GM21529 (cell line): Measurements from ENCODE around the gene TP53.

Experiments used
- ATAC-seq: cut with Tn5 transposase; IDR thresholded peaks from one replicate; pipeline ENCODE4 v1.9.1; 2021; ENCODE audit not compliant: unreplicated experiment

Gene TP53

DNA sequence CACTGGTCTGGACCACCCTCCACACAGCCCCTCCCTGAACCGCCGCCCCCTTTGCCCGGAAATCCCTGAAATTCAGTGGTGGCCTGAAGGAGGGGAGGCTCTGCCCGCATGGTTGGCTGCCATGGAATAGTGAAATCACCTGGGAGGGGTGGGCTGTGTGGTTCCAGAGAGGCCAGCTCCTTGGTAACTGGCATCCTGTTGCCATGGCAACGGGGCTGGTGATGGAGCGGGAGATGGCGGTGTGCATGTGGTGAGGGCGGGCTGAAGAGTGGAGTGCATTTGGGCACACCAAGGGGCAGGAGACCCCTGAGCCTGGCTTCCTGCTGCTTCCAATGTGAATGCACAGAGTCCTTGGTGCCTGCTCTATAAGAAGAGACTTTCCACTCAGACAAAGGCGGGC is 20.2 kb upstream of the TP53 start:
- ATAC-seq: no peak

DNA sequence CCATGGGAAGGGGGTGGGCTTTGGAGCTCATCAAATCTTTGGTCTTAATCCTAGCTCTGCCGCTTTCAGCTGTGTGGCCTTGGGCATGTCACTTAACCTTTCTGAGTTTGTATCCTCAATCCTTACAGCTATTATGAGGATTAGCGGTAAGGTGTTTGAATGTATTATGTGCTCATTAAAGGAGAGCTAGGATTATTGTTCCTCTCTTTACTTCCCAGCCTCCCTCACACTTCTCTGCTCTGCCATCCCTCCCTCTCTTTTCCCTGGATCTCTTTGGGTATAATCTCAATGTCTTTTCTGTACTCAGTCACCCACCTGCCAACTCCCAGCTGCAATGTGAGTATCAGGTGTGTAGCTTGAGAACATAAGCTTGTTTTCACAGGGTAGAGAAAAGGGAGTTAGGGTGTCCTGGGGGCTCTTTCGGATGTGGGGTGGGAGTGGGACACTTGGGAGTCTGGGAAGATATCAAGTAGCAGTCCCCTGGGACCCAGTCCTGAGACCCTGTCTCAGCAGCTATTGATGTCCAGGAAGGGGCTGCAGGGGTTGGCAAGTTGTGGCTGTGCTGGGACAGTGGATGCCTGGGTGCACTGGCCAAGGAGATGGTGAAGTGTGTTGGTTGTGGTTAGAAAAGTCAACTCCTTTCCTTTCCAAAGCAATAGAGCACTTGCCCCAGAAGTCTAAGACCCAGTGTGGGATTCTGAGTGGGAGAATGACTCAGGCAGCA is 19.5 kb upstream of the TP53 start:
- no peak for ATAC-seq

DNA sequence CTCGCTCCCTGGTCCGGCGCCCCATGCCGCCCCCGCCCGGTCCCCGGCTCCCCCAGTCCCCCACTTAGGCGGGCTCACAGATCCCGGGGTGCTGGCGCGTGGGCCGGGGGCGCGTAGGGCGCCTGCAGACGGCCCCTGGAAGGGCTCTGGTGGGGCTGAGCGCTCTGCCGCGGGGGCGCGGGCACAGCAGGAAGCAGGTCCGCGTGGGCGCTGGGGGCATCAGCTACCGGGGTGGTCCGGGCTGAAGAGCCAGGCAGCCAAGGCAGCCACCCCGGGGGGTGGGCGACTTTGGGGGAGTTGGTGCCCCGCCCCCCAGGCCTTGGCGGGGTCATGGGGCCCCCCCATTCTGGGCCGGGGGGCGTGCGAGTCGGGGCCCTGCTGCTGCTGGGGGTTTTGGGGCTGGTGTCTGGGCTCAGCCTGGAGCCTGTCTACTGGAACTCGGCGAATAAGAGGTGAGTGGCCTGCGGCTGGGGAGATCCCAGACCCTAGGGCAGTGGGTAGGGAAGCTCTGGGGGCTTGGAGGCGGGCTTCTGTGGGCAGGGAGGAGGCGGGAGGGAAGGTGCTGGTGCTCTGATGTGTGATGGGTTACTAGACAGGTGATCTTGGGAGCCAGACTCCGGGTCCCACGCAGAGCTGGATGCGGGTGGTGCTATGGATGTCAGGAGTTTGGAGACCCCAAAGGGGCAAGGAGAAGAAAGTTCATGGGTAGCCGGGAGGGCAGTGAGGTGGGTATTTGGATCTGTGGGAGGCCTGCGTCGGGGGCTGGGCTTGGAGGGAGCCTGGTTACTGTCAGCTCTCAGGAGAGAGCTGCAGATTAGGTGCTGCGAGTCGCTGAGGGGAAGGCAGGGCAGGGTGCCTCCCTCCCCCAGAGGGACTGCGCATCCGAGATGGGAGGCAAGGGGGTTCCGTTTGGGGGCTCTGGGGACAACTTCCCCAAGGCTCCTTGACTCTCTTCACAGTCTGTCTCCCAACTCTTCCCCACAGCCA is 18.3 kb upstream of the TP53 start:
- ATAC-seq: no peak

DNA sequence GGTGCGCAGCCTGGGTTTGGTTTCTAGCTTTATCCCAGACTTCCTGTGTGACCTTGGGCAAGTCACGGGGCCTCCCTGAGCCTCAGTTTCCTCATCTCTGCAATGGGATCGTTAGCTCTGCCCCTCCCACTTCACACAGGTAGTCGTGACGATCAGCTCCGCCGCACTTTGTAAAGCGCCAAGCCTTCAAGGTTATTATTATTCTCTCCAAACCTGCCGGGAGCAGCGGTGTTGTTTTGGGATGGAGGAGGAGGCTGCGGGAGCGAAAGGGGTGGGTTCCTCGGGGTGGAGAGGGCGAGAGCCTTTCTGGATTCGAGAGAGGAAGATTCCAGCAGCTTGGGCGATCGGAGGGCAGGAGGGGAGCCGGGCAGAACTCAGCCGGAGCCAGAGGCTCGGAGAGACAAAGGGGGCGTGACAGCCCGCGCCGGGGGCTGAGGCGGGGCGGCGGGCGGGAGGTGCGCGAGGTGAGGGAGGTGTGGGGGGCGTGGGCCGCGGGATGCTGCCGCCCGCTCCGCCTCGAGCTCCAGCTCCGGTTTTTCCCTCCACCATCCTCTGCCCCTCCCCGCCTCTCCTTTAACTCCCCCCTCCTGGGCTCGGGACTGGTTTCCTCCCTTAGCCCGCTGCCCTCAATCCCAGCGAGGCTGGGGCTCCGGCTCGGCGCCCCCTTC is 17.4 kb upstream of the TP53 start, which contains the start of gene EFNB3:
Gene EFNB3, plus strand, starts transcription at position 602 of the 668 bp plus-strand sequence. CDS start 397 bp downstream, outside the sequence.
- ATAC-seq: no peak

DNA sequence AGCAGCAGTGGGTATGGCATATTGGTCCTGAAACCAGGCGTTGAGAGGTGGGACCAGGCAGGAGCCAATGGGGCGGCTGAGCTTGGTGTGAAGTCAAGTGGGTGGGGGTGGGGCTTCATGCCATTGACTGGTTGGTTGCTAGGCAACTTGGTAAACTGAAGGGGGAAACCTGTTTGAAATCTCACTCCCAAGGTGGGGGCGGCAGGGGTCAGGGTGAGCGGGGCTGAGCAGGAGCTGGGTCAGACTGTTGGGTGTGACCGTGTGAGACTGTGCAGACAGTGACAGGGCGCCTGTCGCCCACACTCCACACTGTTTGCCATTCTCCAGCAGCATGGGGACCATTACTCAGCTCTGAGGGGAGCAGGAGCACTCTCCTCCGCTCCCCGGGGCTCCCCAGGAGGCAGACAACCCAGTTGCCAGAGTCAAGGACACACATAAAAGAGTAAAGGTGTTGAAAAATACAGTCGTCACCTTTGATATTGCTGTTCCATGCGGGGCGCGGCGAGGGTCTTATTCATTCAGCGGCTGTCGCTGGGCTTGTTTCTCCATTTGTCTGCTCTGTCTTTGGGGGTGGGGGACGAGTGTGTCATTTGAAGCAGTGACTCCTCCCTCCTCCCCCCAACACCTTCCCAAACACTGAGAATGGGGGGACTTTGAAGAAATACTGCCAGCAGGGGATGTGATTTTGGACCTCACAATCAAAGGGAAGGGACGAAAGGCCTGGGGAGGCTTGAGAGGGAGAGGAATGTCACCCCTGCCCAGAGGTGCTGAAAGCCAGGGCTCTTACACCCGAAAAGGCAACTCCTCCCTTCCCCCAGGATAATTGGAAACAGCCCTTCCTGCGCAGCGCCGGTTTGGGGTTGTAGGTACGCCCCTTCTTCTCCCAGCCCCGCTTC is 16.5 kb upstream of the TP53 start:
- no peak for ATAC-seq

DNA sequence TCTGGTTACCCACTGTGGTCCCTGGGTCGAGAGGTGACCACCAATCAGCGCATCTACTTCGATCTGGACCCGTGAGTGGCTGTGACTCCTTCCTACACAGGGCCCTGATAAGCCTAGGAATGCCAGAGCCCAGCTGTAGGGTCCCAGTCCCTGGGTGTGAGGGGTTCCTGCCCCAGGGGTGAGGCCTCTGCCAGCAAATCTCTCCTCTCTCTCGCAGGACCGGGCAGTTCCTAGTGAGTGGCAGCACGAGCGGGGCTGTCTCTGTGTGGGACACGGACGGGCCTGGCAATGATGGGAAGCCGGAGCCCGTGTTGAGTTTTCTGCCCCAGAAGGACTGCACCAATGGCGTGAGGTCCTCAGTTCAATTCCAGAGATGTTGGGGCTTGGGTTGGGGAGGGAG is 15.5 kb upstream of the TP53 start:
- ATAC-seq: no peak

DNA sequence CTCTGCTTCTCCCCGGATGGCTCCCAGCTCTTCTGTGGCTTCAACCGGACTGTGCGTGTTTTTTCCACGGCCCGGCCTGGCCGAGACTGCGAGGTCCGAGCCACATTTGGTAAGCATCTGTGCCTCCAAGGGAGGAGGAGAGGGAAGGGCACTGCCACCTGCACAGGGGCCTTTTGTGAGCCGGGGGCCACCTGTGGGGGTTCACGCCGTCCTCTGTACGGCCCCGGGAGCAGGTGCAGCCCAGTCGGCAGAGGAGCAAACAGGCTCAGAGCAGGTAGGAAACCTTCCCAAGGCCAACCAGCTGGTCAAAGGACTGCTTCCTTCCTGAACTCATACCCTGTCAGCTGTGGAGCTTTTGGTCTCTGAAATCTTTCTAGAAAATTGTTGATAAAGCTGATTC is 14.4 kb upstream of the TP53 start:
- no peak for ATAC-seq

DNA sequence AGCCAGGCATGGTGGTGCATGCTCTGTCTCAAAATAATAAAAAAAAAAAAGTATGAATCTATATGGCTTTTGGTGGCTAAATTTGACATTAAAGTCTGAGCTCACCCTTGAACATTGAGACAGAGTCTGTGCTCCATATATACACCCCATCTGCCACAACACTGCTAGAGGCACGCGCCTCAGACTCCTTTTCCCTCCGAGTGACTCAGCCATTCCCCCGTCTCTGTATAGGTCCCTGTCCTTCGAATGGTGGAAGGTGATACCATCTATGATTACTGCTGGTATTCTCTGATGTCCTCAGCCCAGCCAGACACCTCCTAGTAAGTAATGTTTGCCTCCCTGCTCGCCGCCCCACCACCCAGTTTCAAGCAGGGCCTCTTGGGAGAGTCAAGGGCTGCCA is 13.2 kb upstream of the TP53 start:
- no peak for ATAC-seq

DNA sequence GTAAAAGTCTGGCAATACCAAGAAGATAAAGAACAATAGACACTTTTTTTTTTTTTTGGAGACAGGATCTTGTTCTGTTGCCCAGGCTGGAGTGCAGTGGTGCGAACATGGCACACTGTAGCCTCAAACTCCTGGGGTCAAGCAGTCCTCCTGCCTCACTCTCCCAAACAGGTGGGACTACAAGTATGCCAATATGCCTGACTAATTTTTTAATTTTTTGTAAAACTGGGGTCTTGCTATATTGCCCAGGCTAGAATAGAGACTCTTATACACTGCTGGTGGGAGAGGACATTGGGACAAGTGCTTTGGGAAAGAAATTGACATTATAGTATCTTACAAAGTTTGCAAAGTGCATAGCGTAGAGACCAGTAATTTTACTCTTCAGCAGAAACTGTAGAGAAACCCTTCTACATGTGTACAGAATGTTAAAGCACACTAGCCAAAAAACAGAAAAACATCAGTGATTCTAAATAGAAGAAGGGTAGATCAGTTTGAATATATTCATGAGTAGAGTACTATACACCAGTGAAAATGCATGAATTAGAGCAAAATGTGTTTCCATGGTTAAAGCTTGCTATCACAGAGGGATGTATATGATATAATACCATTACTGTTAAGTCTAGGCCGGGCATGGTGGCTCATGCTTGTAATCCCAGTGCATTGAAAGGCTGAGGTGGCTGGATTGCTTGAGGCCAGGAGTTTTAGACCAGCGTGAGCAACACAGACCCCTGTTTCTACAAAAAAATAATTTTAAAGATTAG is 10.7 kb upstream of the TP53 start:
- ATAC-seq: no peak

DNA sequence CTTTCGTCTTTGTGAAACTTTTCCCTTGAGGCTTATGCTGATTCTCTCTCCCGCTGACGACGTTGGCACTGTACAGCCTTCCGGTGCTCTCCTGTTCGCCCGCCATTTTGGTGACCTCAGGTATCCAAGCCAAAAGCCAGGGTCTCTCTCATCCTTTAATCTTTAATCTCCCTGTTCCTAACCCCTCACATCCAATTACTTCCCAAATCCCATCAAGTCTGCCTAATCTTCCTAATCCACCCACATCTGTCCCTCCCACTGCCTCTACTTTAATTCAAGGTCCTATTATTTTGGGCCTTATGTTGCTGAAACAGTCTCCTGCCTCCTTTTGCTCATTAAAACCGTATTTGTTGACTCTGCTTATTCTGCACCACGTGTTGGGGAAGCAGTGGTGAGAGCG is 8.3 kb upstream of the TP53 start:
- no peak for ATAC-seq

DNA sequence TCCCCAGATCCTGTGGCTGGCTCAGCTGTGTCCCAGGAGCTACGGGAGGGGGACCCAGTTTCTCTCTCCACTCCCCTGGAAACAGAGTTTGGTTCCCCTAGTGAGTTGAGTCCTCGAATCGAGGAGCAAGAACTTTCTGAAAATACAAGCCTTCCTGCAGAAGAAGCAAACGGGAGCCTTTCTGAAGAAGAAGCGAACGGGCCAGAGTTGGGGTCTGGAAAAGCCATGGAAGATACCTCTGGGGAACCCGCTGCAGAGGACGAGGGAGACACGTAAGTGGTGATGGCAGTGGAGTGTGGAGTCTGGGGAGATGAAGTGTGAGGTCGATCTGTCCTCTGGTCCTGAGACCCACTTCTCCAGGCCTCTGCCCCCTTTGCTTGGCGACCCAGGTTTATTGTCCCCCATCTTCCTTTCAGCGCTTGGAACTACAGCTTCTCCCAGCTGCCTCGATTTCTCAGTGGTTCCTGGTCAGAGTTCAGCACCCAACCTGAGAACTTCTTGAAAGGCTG is 1.6 kb upstream of the TP53 start:
- ATAC-seq: no peak

DNA sequence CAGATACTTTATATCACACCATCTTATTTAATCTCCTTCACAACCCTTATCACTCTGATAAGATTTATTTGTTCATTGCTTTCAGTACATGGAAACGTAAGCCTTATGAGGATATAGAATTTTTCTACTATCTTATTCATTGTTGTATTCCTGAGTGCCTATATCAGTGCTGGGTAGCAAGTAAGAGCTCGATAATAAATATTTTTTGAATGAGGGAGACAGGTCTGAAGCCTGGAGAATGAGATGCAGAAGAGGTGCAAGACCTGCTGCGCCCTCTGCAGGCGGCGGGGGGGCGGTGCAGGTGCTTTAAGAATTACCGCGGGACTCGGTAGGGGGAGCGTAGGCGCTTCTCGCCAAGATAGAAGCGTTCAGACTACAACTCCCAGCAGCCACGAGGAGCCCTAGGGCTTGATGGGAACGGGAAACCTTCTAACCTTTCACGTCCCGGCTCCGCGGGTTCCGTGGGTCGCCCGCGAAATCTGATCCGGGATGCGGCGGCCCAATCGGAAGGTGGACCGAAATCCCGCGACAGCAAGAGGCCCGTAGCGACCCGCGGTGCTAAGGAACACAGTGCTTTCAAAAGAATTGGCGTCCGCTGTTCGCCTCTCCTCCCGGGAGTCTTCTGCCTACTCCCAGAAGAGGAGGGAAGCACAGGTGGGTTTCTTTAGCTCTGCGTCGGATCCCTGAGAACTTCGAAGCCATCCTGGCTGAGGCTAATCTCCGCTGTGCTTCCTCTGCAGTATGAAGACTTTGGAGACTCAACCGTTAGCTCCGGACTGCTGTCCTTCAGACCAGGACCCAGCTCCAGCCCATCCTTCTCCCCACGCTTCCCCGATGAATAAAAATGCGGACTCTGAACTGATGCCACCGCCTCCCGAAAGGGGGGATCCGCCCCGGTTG is 868 bp upstream of the TP53 start, which contains the start of gene WRAP53:
Gene WRAP53, plus strand, starts transcription at position 570 of the 900 bp plus-strand sequence. Its CDS starts 172 bp downstream, at position 742.
- peak; percentile 71 for ATAC-seq

DNA sequence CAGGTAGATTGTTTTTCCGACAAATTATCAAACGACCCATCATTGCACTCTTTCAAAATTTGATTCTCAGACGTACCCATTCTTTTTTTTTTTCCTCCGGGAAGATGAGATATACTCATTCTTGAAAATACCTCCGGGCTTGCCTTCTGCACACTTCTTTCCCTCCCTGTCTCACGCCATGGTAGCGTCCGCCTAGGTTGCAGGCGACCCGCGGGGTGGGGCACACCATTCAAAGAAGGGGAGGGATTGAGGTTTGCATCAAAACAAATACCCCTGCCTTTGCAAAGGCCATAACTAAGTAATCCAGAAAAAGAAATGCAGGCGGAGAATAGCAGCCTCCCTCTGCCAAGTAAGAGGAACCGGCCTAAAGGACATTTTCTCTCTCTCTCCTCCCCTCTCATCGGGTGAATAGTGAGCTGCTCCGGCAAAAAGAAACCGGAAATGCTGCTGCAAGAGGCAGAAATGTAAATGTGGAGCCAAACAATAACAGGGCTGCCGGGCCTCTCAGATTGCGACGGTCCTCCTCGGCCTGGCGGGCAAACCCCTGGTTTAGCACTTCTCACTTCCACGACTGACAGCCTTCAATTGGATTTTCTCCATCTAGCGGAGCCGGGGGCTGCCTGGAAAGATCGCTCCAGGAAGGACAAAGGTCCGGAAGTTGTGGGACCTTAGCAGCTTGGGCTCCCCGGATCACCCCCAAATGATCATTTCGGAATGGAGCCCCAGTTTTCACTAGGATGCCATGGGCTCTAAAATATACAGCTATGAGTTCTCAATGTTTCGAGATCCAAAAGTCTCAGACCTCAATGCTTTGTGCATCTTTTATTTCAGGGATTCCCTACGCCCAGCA is 843 bp downstream of the TP53 start:
- peak; percentile 42 for ATAC-seq

DNA sequence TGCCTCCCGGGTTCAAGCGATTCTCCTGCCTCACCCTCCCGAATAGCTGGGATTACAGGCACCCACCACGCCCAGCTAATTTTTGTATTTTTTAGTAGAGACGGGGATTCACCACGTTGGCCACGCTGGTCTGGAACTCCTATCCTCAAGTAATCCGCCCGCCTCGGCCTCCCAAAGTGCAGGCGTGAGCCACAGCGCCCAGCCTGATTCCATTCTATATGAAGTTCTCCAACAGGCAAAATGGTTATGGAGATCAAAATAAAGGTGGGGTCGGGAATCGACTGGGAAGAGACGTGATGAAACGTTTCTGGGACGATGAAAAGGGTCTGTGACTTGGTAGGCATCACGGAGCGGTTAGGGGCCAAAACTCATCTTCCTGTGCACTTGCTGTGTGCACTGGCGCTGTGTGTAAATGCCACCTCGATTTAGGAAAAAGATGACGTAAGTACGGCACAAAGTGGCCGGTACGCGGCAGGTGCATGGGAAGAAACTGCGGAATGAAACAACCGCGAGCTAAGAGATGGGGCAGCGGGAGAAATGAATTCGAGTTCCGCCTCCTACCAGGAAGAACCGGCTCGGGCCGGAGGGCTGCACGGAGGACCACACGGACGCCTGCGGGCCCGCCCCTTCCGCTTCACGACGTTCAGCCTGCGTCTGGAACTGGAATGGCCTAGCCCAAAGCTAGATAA is 1.6 kb downstream of the TP53 start:
- ATAC-seq: peak; percentile 53

DNA sequence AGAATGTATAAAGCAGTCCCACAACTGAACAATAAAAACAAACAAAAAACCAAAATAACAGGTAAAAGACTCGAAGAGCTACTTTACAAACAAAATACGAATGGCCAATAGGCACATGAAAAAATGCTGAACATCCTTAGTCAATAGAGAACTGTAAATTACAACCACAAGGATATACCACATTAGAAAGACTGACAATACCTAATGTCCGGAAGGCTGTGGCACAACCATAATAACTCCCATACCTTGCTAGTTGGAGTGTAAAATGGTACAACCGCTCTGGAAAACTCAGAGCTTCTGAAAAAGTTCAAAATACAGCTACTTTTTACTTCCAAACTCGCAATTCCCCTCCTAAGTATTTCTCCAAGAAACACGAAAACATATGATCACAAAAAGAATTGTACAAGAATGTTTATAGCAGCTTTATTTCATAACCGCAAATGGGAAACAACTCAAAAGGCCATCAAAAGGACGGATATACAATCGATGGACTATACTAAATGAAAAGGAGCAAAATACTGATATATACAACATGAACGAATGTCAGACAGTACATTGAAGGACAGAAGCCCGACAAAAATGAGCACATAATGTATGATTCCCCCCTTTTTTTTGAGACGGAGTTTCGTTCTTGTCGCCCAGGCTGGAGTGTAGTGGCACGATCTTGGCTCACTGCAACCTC is 2.3 kb downstream of the TP53 start:
- no peak for ATAC-seq

DNA sequence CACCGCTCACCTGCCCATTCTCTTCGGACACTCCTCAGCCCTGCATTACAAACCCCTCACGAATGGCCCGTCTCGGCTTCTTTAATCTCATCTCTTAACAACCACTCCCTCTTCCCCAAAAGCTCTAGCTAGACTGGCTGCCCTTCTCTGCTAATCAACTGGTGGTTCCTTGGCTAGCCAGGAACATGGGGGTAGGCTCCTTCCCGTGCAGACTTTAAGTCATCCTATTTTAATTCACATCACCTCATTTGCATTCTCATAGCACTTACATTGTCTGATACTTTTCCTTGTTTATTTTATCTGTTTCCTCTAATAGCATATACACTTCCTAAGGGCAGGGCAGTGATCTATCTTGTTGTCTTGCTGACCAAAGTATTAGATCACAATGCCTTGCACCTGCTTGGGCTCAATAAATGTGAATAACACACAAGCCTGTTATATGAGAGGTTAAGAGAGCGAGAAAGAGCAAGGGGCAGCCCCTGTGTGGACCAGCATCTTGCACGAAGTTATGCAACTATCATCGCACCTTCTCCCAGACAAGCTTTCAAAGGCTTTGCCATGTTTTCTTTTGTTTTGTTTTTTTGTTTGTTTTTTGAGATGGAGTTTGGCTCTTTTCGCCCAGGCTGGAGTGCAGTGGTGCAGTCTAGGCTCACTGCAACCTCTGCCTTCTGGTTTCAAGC is 9.8 kb downstream of the TP53 start:
- no peak for ATAC-seq
